NCI-H1105 (cell line): ENCODE data around the gene MYBPH.

ENCODE experiments used
- DNase-seq: peaks from one replicate; lab custom pipeline; 2025; lab: John Stamatoyannopoulos, UW

MYBPH gene

GRCh38 chr1:203199816-203200571 is 24.4 kb upstream of the MYBPH start:
- DNase-seq = no peak

- DNase-seq = no peak
Observed at GRCh38 chr1:203199481-203199815, 23.8 kb upstream of the MYBPH start.

- no peak for DNase-seq
Observed at GRCh38 chr1:203199002-203199401, 23.4 kb upstream of the MYBPH start.

- DNase-seq = no peak
Observed at GRCh38 chr1:203197625-203198024, 22.0 kb upstream of the MYBPH start.

GRCh38 chr1:203196371-203196770 is 20.7 kb upstream of the MYBPH start:
- DNase-seq = no peak

- DNase-seq = no peak
Observed at GRCh38 chr1:203190949-203191348, 15.3 kb upstream of the MYBPH start.

GRCh38 chr1:203189951-203190352 is 14.3 kb upstream of the MYBPH start:
- no peak for DNase-seq

- DNase-seq = no peak
Observed at GRCh38 chr1:203188686-203189232, 13.1 kb upstream of the MYBPH start.

GRCh38 chr1:203187689-203188264 is 12.2 kb upstream of the MYBPH start:
- DNase-seq = no peak

- no peak for DNase-seq
Observed at GRCh38 chr1:203187304-203187685, 11.7 kb upstream of the MYBPH start.

- DNase-seq = no peak
Observed at GRCh38 chr1:203186446-203187303, 11.0 kb upstream of the MYBPH start, which contains the start of gene CHI3L1. Gene CHI3L1, minus strand, starts transcription at chr1:203186704. Its CDS starts 81 bp downstream, at chr1:203186623.

- no peak for DNase-seq
Observed at GRCh38 chr1:203186091-203186445, 10.4 kb upstream of the MYBPH start.

- DNase-seq = no peak
Observed at GRCh38 chr1:203185585-203185984, 10.0 kb upstream of the MYBPH start.

- DNase-seq = no peak
Observed at GRCh38 chr1:203185061-203185461, 9.4 kb upstream of the MYBPH start.

GRCh38 chr1:203184467-203184866 is 8.8 kb upstream of the MYBPH start:
- no peak for DNase-seq

GRCh38 chr1:203183828-203184227 is 8.2 kb upstream of the MYBPH start:
- DNase-seq = no peak

GRCh38 chr1:203182387-203182953 is 6.8 kb upstream of the MYBPH start:
- DNase-seq = no peak

- no peak for DNase-seq
Observed at GRCh38 chr1:203181586-203182386, 6.2 kb upstream of the MYBPH start.

- no peak for DNase-seq
Observed at GRCh38 chr1:203180611-203181330, 5.1 kb upstream of the MYBPH start.

GRCh38 chr1:203179667-203180005 is 4.0 kb upstream of the MYBPH start:
- no peak for DNase-seq
